OCI-LY1 (cell line): ENCODE results near the gene TBRG4.

ENCODE experiments used
- CTCF ChIP-seq: fragments of 200-600 bp; sonication (generic), shearing (Covaris generic); IDR thresholded peaks from 2 replicates; pipeline ENCODE4 v1.5.1; 2017; ENCODE audit warnings: mild to moderate bottlenecking, antibody characterized with exemption, low read length, moderate library complexity, mixed read lengths
- EZH2 ChIP-seq: fragments of 200-600 bp; sonication (generic), shearing (Covaris generic); IDR thresholded peaks from 2 replicates; pipeline ENCODE4 v1.8.0; 2017; ENCODE audit warnings: borderline replicate concordance, mixed run types, mild to moderate bottlenecking, antibody characterized with exemption, low read length, moderate library complexity, mixed read lengths

- TF ChIP-seq EZH2 (no peak), CTCF (no peak)
Observed at GRCh38 chr7:45061352-45061751, 50.1 kb downstream of the TBRG4 start.
